ENCODE data around the gene SLC43A1.

SLC43A1 gene

DNA sequence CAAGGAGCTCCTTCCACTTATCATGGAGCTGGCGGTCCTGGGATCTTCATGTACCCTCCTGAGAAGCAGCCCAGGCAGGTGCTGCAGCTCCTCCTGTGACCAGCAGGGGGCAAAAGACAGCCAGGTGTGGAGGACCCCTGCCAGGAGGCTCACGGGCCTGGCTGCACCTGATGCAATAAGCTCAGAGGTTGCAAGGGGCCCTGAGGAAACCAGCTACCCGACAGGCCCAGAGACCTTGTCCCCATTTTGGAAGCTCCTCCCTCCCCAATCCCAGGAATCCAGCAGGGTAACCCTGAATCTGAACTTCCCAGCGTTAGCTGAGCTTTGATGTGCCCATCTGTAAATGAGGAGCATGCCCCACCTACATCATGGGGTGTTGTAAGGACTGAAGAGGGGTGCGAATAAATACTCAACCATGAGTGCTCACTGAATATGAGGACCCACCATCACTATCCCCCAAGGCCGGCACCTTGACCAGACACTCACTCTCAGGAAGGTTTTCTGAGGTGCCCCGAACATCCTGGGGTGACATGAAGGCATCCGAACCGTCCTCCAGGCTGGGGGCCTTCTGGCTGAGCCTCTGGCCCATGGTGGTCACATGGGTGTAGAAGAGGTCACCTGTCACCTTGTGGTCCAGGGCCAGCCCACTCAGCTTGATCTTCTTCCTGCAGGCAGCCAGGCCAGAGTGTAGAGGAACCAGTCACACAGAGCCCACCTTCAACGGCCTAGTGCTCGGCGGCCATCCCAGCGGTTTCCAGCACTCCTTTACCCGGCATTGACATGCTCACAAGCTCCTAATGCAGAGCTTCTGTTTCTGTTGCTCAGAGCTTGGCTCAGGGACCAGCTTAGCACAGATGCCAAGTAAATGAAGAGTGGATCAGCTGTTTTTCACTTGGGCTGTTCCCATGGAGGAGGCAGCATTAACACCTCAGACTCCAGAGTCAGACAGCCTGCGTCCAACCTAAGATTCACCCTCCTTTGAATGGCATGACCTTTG lies 21.7 kb downstream of the SLC43A1 start:
- no peaks in the 10 kb centered on the region for H3K9me3 ChIP-seq (ENCODE audit: insufficient read depth, low read depth, low read length)
- H3K9ac ChIP-seq (ENCODE audit: low read depth, low read length): peak overlapping the region; percentile 68
- H3K4me1 ChIP-seq (ENCODE audit: insufficient read depth, low read length): no peaks in the 10 kb centered on the region
- no peaks in the 10 kb centered on the region for H3K27me3 ChIP-seq (ENCODE audit: insufficient read depth, low read length)
- H3K36me3 ChIP-seq (ENCODE audit: insufficient read depth, low read depth, low read length): peaks cover 34% of the 10 kb centered on the region; the same call in 1 of the 2 replicates
- H3K4me3 ChIP-seq (ENCODE audit: low read length): no peak overlapping the region
- H3K27ac ChIP-seq (ENCODE audit: low read length): peak overlapping the region; percentile 68

DNA sequence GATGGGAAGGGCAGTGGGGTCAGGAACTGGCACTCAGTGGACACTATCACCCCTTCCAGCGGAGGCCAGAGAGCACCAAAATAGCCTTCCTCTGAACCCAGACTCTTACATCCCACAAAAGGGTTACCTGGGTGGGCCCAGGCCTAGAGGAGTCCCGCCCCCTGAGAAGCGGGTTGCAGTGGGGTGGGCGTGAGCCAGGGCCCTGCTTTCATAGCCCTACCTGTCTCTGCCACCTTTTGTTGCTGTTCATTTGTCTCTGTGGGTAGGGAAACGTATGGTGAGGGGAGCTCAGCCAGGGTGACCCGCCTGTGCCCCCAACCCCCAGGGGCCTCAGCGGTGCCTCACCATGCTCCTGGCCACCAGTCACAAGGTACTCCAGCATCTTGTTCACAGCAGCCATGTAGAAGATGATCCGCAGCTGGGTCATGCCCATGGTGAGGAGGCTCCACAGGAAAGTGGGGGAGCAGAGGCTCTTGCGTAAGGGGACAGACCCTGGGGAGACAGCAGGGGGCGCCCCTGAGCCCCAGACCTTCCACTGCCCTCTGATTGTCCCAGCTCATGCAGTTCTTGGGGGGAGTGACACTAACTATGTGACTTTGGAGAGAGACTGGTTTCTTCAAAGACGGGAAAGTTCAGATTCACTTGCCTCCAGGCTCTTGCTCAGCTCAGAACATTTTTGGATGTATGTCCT lies 24.0 kb downstream of the SLC43A1 start:
- peaks cover 31% of the 10 kb centered on the region; the same call in 1 of the 2 replicates for H3K36me3 ChIP-seq (ENCODE audit: insufficient read depth, low read depth, low read length)

DNA sequence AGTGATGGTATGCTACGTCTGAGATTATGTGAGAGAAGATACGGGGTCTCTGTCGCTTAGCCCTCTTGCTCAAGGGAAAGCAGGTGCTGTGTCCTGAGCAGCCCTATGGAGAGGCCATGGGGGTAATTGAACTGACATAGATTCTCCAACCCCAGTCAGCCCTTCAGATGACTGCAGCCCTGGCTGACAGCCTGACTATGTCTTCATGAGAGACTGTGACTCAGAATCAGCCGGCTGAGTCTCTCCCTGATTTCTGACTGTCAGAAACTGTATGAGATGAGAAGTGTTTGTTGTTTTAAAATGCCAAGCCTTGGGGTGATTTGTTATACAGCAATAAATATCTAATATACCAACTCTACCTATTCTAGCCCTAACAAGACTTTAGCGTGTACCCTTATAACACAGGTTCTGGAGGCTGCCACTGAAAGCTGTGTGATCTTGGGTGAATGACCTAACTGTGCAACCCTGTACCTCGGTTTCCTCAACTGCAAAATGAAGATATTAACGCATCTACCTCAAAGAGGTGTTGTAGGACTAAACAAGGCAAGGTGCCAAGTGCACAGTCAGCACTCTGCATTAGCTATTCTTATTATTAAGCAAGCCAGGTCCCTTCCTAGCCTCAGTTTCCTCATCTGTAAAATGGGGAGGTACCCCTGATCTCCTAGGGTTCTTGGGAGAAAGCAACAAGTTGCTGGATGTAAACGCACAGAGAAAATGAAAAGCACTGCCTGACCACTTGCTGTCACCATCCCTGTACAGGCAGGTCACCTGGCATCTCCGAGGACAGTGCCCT lies 24.9 kb downstream of the SLC43A1 start:
- no peaks in the 10 kb centered on the region for H3K27me3 ChIP-seq (ENCODE audit: insufficient read depth, low read length)
- H3K4me3 ChIP-seq (ENCODE audit: low read length): no peak overlapping the region
- H3K36me3 ChIP-seq (ENCODE audit: insufficient read depth, low read depth, low read length): peaks cover 35% of the 10 kb centered on the region
- H3K9me3 ChIP-seq (ENCODE audit: insufficient read depth, low read depth, low read length): no peaks in the 10 kb centered on the region
- H3K27ac ChIP-seq (ENCODE audit: low read length): no peak overlapping the region
- H3K9ac ChIP-seq (ENCODE audit: low read depth, low read length): no peak overlapping the region
- H3K4me1 ChIP-seq (ENCODE audit: insufficient read depth, low read length): no peaks in the 10 kb centered on the region

More for the DNA sequence above, 24.0 kb downstream of the SLC43A1 start:
- no peaks in the 10 kb centered on the region for H3K9me3 ChIP-seq (ENCODE audit: insufficient read depth, low read depth, low read length)
- no peak overlapping the region for H3K4me3 ChIP-seq (ENCODE audit: low read length)
- no peak overlapping the region for H3K9ac ChIP-seq (ENCODE audit: low read depth, low read length)
- H3K27ac ChIP-seq (ENCODE audit: low read length): no peak overlapping the region
- H3K4me1 ChIP-seq (ENCODE audit: insufficient read depth, low read length): no peaks in the 10 kb centered on the region
- no peaks in the 10 kb centered on the region for H3K27me3 ChIP-seq (ENCODE audit: insufficient read depth, low read length)

DNA sequence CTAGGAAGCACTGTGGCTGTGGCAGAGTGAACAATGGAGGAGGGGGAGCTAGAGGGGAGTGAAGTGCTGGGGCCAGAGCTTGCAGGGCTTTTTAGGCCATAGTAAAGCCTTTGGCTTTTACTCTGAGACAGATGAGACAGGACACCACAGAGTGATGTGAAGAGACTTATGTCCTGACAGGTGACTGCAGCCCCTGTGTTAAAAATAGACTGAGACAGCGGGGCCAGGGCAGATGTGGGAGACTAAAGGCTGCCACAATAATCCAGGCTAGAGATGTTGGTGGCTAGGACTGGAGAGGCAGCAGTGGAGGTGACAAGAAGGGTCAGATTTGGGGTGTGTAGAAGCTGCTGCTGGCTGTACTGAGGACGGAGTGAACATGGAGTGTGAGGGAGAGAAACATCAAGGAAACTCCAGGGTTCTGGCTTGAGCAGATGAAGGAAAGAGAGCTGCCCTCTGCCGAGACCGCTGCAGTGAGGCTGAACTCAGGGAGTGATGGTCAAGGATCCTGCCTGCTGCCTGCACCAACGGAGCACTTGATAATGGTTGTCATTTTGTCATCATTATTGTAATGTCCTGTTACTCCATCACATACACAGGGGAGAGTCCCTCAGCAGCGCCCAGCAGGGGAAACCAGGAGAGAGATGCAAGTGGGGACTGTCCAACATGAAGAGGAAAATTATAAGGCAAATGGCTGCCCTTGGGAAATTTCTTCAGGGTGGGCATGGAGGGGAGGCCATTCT lies 27.4 kb downstream of the SLC43A1 start:
- Histone ChIP-seq H3K27me3 (ENCODE audit: insufficient read depth, low read length) (peaks cover 13% of the 10 kb centered on the region), H3K9ac (ENCODE audit: low read depth, low read length) (no peak overlapping the region), H3K4me3 (ENCODE audit: low read length) (no peak overlapping the region), H3K27ac (ENCODE audit: low read length) (no peak overlapping the region), H3K36me3 (ENCODE audit: insufficient read depth, low read depth, low read length) (peaks cover 38% of the 10 kb centered on the region), H3K4me1 (ENCODE audit: insufficient read depth, low read length) (no peaks in the 10 kb centered on the region; the same call in 1 of the 2 replicates), H3K9me3 (ENCODE audit: insufficient read depth, low read depth, low read length) (no peaks in the 10 kb centered on the region)

DNA sequence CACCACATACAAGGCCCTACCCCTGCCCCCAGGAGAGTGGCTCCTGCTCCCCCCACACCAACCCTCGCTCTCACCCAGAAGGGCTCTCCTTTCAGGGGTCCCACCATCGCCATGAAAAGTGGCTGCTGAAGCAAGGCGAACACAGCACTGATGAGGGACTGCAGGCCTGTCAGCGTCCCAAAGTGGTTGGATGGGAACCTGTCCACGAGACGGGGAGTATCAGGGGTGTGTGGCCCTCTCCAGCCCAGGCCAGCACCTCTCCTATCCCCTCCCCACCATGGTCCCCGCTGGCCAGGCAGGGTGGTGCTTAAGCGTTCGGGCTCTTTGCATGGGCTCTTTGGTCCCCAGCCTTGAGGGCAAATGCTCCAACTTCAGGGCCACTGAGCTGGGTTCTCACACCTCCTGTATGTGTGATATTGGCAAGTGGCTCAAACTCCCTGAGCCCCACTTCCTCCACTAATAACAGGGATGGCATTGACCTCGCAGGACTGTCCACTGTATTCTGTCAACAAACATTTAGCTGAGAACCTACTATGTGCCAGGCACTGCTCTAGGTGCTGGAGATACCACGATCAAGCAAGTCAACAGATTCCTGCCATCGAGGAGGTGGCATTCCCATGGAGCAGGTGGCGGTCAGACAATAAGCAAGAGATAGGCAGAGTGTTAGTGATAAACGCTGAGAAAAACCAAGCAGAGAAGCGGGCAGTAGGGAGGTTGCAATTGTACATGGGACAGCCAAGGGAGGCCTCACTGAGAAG lies 28.3 kb downstream of the SLC43A1 start:
- Histone ChIP-seq H3K4me1 (ENCODE audit: insufficient read depth, low read length) (no peaks in the 10 kb centered on the region; the same call in 1 of the 2 replicates), H3K9me3 (ENCODE audit: insufficient read depth, low read depth, low read length) (no peaks in the 10 kb centered on the region), H3K27ac (ENCODE audit: low read length) (no peak overlapping the region), H3K4me3 (ENCODE audit: low read length) (no peak overlapping the region), H3K27me3 (ENCODE audit: insufficient read depth, low read length) (peaks cover 22% of the 10 kb centered on the region), H3K36me3 (ENCODE audit: insufficient read depth, low read depth, low read length) (peaks cover 38% of the 10 kb centered on the region), H3K9ac (ENCODE audit: low read depth, low read length) (no peak overlapping the region)

DNA sequence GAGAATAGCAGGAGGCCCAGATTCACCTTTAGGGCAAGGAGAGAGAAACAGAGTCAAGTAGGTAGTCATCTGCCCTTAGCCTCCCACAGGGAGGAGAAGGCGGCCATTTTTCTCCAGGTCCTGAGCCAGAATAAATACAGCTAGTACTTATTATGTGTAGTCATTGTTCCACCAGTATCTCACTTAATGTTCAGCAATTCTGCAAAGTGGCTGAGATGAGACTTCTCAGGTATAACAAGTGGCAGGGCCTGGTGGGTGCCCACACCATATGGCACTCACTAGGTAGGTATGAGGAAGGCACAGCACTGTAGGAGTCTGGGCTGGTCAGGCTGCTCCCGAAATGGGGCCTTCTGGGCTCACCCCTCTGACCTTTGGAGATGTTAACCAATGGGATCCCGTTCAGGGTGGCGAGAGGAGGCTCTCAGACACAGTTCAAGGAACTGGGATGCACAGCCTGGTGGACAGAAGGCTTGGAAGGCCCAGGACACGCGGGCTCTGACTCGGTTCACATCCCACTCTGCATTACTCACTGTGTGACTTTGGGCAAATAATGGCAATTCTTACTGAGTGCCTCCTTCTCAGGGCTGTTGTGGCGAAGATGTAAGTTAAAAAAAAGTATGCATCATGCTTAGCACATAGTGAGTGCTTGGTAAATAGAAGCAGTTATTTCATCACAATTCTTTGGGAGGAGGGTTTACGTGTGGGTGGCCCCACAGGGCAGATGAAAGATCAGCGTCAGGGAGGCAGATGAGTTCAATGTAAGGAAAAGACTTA lies 30.1 kb downstream of the SLC43A1 start:
- H3K27ac ChIP-seq (ENCODE audit: low read length): no peak overlapping the region
- H3K36me3 ChIP-seq (ENCODE audit: insufficient read depth, low read depth, low read length): peaks cover 26% of the 10 kb centered on the region
- H3K9ac ChIP-seq (ENCODE audit: low read depth, low read length): no peak overlapping the region
- H3K4me3 ChIP-seq (ENCODE audit: low read length): no peak overlapping the region
- peaks cover 40% of the 10 kb centered on the region for H3K27me3 ChIP-seq (ENCODE audit: insufficient read depth, low read length)
- H3K9me3 ChIP-seq (ENCODE audit: insufficient read depth, low read depth, low read length): no peaks in the 10 kb centered on the region
- peaks cover 4% of the 10 kb centered on the region; the same call in 1 of the 2 replicates for H3K4me1 ChIP-seq (ENCODE audit: insufficient read depth, low read length)

DNA sequence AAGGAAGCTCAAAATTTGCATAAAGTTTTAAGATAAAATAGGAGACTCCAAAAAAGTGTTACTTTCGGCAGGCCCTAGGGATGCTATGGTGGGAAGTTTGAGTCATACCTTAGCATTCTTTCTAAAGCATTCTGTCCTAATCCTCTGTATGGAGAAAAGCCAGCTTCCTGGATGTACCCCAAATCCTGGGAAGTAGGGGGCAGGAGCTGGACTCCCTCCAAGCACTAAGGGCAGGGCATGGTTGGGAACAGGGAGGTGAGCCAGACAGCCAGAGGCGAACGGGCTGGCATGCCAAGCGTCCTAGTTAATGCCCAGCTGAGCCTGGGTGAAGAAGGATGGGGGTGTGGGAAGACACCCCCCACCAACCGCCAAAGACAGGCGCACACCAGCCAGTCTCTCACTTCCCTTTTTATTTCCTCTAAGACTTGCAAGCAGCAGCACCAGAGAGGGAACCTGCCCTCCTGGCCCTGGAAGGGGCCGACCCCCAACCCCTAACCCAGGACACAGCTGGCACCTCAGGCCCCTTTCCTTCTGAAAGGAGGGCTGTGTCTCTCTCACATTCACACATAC lies 31.3 kb downstream of the SLC43A1 start:
- no peak overlapping the region for H3K4me3 ChIP-seq (ENCODE audit: low read length)
- no peaks in the 10 kb centered on the region for H3K9me3 ChIP-seq (ENCODE audit: insufficient read depth, low read depth, low read length)
- peaks cover 40% of the 10 kb centered on the region for H3K27me3 ChIP-seq (ENCODE audit: insufficient read depth, low read length)
- H3K36me3 ChIP-seq (ENCODE audit: insufficient read depth, low read depth, low read length): peaks cover 20% of the 10 kb centered on the region
- peaks cover 6% of the 10 kb centered on the region; the same call in 1 of the 2 replicates for H3K4me1 ChIP-seq (ENCODE audit: insufficient read depth, low read length)
- no peak overlapping the region for H3K9ac ChIP-seq (ENCODE audit: low read depth, low read length)
- no peak overlapping the region for H3K27ac ChIP-seq (ENCODE audit: low read length)

DNA sequence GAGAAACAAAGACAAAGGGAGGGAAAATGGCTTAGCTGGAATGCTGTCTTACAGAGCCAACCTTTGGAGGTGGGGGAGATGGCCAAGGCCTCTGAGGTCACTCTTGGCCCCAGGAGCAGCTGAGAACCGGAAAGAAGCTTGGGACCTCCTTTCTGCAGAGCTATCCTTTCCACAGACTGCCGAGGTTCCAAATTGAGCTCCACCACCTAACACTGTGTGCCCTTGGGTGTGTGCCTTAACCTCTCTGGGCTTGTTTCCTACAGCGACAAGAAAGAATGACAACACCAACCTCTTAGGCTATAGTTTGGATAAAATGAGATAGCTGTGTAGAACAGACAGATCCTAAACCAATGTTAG lies 32.0 kb downstream of the SLC43A1 start:
- Histone ChIP-seq H3K9me3 (ENCODE audit: insufficient read depth, low read depth, low read length) (no peaks in the 10 kb centered on the region), H3K4me1 (ENCODE audit: insufficient read depth, low read length) (peaks cover 6% of the 10 kb centered on the region; the same call in 1 of the 2 replicates), H3K4me3 (ENCODE audit: low read length) (peak overlapping the region; percentile 77; the same call in 1 of the 2 replicates), H3K9ac (ENCODE audit: low read depth, low read length) (peak overlapping the region; percentile 60; the same call in 1 of the 2 replicates), H3K36me3 (ENCODE audit: insufficient read depth, low read depth, low read length) (peaks cover 13% of the 10 kb centered on the region), H3K27ac (ENCODE audit: low read length) (no peak overlapping the region), H3K27me3 (ENCODE audit: insufficient read depth, low read length) (peaks cover 41% of the 10 kb centered on the region)

DNA sequence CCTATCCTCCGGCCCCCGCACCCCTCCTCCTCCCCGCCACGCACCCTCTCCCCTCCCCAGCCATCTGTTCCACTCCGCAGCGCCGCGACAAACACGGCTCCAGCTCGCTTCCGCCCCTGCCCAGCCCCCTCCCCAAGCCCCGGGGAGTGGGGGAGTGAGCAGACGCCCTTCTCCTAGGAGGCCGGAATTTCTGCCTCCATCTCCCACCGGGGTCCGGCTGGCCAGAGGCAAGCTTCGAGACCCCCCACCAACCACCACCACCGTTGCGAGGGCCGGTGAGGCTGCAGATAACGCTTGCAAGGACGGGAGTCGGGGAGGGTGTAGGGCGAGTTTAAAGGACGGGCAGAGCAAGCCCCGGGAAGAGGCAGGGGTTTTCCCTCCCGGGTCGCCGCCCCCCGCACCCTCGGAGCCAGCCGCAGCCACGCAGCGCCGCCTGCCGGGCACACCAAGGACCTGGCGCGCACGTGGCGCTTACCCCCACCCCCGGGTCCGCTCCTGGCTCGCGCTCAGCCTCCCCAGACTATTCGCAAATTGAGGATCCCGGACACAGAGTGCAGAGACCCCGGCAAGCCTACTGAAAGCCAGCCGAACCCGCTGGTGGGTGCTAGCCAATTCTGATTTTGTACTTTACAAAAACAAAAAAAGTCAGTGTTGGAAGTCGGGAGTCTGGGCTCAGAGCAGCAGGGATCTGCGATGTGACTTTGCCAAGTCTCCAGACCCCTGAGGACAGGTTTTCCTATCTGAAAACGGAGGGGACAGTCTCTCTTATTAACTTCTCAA lies 32.5 kb downstream of the SLC43A1 start:
- no peak overlapping the region for H3K27ac ChIP-seq (ENCODE audit: low read length)
- H3K4me3 ChIP-seq (ENCODE audit: low read length): peak overlapping the region; percentile 77
- H3K27me3 ChIP-seq (ENCODE audit: insufficient read depth, low read length): peaks cover 47% of the 10 kb centered on the region
- H3K9ac ChIP-seq (ENCODE audit: low read depth, low read length): peak overlapping the region; percentile 60; the same call in 1 of the 2 replicates
- H3K36me3 ChIP-seq (ENCODE audit: insufficient read depth, low read depth, low read length): peaks cover 7% of the 10 kb centered on the region
- peaks cover 6% of the 10 kb centered on the region; the same call in 1 of the 2 replicates for H3K4me1 ChIP-seq (ENCODE audit: insufficient read depth, low read length)
- H3K9me3 ChIP-seq (ENCODE audit: insufficient read depth, low read depth, low read length): no peaks in the 10 kb centered on the region
